ENCODE results near the gene SOAT1.

- TF ChIP-seq CTCF (IDR thresholded peaks at IDR 0.05) (no peak), POLR2A (IDR thresholded peaks at IDR 0.05) (no peak)
These were observed 43.7 kb downstream of the SOAT1 start for GRCh38 chr1:179337288-179337687.

Data from heart left ventricle (tissue), 13 donors.